Vagina (tissue), 2 donors: ENCODE data around the gene FLT1.

Experiments
- CTCF ChIP-seq, 3 experiments: fragments of 450-650 bp in 2 of 3; fragments of 200-600 bp in 1 of 3; sonication (generic) in 1 of 3; IDR thresholded peaks; one replicate each; pipeline ENCODE4 v1.5.1; 2017 to 2019; ENCODE audit warnings: antibody characterized with exemption in 3 of 3, mild to moderate bottlenecking in 2 of 3, moderate library complexity in 2 of 3
- POLR2A ChIP-seq, 2 donors: fragments of 450-650 bp; IDR thresholded peaks; one replicate each; pipeline ENCODE4 v1.6.1; 2017; ENCODE audit warnings: antibody characterized with exemption in 2 of 2, mild to moderate bottlenecking in 2 of 2, moderate library complexity in 2 of 2

GRCh38 chr13:28449826-28450773, 44.8 kb downstream of the FLT1 start:
- TF ChIP-seq CTCF (IDR thresholded peaks at IDR 0.05) (no peak), POLR2A (IDR thresholded peaks at IDR 0.05) (no peak)
